Keratinocyte (primary cell): ENCODE measurements around the gene CLEC9A.

Experiments used
- EZH2 ChIP-seq: IDR thresholded peaks from one replicate; pipeline ENCODE4 v1.6.1; 2012; ENCODE audit warnings: inconsistent platforms, mild to moderate bottlenecking, low read length, moderate library complexity
- TF ChIP-seq, protein P1 (sequence below), 3 experiments: IDR thresholded peaks in 1 of 3; conservative IDR thresholded peaks in 1 of 3; optimal IDR thresholded peaks in 1 of 3; 2 replicates in 2 of 3; 3 replicates in 1 of 3; pipeline versions ENCODE3 to v1.5.1; 2011; ENCODE audit warnings: low read length in 3 of 3, mild to moderate bottlenecking in 3 of 3, moderate library complexity in 2 of 3, control low read depth in 1 of 3, inconsistent platforms in 1 of 3; ENCODE audit not compliant: insufficient read depth in 2 of 3; ENCODE audit errors: extremely low read depth in 1 of 3

DNA sequence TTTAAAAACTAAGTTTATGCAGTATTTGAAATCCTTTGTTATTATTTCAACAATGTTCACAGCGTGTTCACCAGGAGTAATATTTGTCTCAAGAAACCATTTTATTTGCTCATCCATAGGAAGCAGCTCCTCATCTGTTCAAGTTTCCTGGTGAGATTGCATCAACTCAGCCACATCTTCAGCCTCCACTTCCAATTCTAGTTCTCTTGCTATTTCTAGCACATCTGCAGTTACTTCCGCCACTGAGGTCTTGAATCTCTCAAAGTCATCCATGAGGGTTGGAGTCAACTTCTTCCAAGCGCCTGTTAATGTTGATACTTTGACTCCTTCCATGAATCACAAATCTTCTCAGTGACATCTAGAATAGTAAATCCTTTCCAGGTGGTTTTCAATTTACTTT, 18.0 kb downstream of the CLEC9A start:
- TF ChIP-seq, protein P1, sequence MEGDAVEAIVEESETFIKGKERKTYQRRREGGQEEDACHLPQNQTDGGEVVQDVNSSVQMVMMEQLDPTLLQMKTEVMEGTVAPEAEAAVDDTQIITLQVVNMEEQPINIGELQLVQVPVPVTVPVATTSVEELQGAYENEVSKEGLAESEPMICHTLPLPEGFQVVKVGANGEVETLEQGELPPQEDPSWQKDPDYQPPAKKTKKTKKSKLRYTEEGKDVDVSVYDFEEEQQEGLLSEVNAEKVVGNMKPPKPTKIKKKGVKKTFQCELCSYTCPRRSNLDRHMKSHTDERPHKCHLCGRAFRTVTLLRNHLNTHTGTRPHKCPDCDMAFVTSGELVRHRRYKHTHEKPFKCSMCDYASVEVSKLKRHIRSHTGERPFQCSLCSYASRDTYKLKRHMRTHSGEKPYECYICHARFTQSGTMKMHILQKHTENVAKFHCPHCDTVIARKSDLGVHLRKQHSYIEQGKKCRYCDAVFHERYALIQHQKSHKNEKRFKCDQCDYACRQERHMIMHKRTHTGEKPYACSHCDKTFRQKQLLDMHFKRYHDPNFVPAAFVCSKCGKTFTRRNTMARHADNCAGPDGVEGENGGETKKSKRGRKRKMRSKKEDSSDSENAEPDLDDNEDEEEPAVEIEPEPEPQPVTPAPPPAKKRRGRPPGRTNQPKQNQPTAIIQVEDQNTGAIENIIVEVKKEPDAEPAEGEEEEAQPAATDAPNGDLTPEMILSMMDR (optimal IDR thresholded peaks at IDR 0.05 in 1 of 3, IDR thresholded peaks at IDR 0.05 in 1 of 3, conservative IDR thresholded peaks at IDR 0.05 in 1 of 3; ENCODE audit: extremely low read depth in 1 of 3, insufficient read depth in 2 of 3, low read length in 3 of 3): no peak
- TF ChIP-seq EZH2: no peak
